ENCODE measurements around the gene ARHGAP44. TPM values are rescaled to one million over a fixed set of nuclear protein-coding genes. Genes with fewer than 3 reads are reported as not detected.

The ARHGAP44 gene
- polyA plus RNA-seq, 1 donor from 2014 or later = 5.9 TPM

- no peaks in the 10 kb centered on the region for H3K9me2 ChIP-seq (ENCODE audit: insufficient read depth, low read length)
- H3K4me3 ChIP-seq (ENCODE audit: low read length) = no peak overlapping the region
- H4K20me1 ChIP-seq (ENCODE audit: insufficient read depth) = no peaks in the 10 kb centered on the region
- H3K79me2 ChIP-seq (replicated peaks; ENCODE audit: insufficient read depth, low read length) = no peaks in the 10 kb centered on the region
- no peak overlapping the region for H3K9ac ChIP-seq (ENCODE audit: low read length)
- H3K27me3 ChIP-seq (ENCODE audit: insufficient read depth, low read depth, low read length) = no peaks in the 10 kb centered on the region
- no peaks in the 10 kb centered on the region for H3K9me3 ChIP-seq (ENCODE audit: low read length)
- H3F3A ChIP-seq (ENCODE audit: insufficient read depth, low read length, poor library complexity, severe bottlenecking) = no peaks in the 10 kb centered on the region
- H3K27ac ChIP-seq (ENCODE audit: low read length) = no peak overlapping the region
- TF ChIP-seq REST (IDR thresholded peaks at IDR 0.05; ENCODE audit: borderline replicate concordance) (no peak), POLR2AphosphoS5 (IDR thresholded peaks at IDR 0.05) (no peak), MXI1 (conservative IDR thresholded peaks at IDR 0.05; ENCODE audit: poor library complexity, severe bottlenecking) (no peak), TAF1 (IDR thresholded peaks at IDR 0.05; ENCODE audit: low read depth) (no peak), EP300 (conservative IDR thresholded peaks at IDR 0.05; ENCODE audit: poor library complexity, severe bottlenecking) (no peak), RAD21 (conservative IDR thresholded peaks at IDR 0.05) (no peak), EZH2 (IDR thresholded peaks at IDR 0.05; ENCODE audit: borderline replicate concordance, insufficient read depth, low read length, poor library complexity, severe bottlenecking) (no peak), SMC3 (conservative IDR thresholded peaks at IDR 0.05; ENCODE audit: poor library complexity) (no peak)
- TF ChIP-seq, protein P1, sequence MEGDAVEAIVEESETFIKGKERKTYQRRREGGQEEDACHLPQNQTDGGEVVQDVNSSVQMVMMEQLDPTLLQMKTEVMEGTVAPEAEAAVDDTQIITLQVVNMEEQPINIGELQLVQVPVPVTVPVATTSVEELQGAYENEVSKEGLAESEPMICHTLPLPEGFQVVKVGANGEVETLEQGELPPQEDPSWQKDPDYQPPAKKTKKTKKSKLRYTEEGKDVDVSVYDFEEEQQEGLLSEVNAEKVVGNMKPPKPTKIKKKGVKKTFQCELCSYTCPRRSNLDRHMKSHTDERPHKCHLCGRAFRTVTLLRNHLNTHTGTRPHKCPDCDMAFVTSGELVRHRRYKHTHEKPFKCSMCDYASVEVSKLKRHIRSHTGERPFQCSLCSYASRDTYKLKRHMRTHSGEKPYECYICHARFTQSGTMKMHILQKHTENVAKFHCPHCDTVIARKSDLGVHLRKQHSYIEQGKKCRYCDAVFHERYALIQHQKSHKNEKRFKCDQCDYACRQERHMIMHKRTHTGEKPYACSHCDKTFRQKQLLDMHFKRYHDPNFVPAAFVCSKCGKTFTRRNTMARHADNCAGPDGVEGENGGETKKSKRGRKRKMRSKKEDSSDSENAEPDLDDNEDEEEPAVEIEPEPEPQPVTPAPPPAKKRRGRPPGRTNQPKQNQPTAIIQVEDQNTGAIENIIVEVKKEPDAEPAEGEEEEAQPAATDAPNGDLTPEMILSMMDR (IDR thresholded peaks at IDR 0.05; ENCODE audit: poor library complexity, severe bottlenecking) = no peak
- no peak overlapping the region for H3K4me2 ChIP-seq (ENCODE audit: low read length)
- H3K36me3 ChIP-seq (ENCODE audit: insufficient read depth, low read length) = peaks cover 13% of the 10 kb centered on the region
- H2AFZ ChIP-seq (ENCODE audit: low read depth, low read length) = no peak overlapping the region
Measured at GRCh38 chr17:12998874-12999273, 209.6 kb downstream of the ARHGAP44 start.

GRCh38 chr17:13000561-13000960, 211.3 kb downstream of the ARHGAP44 start:
- H4K20me1 ChIP-seq (ENCODE audit: insufficient read depth) = no peaks in the 10 kb centered on the region
- peaks cover 13% of the 10 kb centered on the region for H3K36me3 ChIP-seq (ENCODE audit: insufficient read depth, low read length)
- no peaks in the 10 kb centered on the region for H3K9me2 ChIP-seq (ENCODE audit: insufficient read depth, low read length)
- no peaks in the 10 kb centered on the region for H3K79me2 ChIP-seq (replicated peaks; ENCODE audit: insufficient read depth, low read length)
- no peaks in the 10 kb centered on the region for H3K27me3 ChIP-seq (ENCODE audit: insufficient read depth, low read depth, low read length)
- no peak overlapping the region for H3K9ac ChIP-seq (ENCODE audit: low read length)
- H3K4me3 ChIP-seq (ENCODE audit: low read length) = no peak overlapping the region
- no peak overlapping the region for H3K27ac ChIP-seq (ENCODE audit: low read length)
- no peaks in the 10 kb centered on the region for H3K9me3 ChIP-seq (ENCODE audit: low read length)
- TF ChIP-seq RAD21 (conservative IDR thresholded peaks at IDR 0.05) (no peak), POLR2AphosphoS5 (IDR thresholded peaks at IDR 0.05) (no peak), EZH2 (IDR thresholded peaks at IDR 0.05; ENCODE audit: borderline replicate concordance, insufficient read depth, low read length, poor library complexity, severe bottlenecking) (no peak), TAF1 (IDR thresholded peaks at IDR 0.05; ENCODE audit: low read depth) (no peak), MXI1 (conservative IDR thresholded peaks at IDR 0.05; ENCODE audit: poor library complexity, severe bottlenecking) (no peak), REST (IDR thresholded peaks at IDR 0.05; ENCODE audit: borderline replicate concordance) (no peak), EP300 (conservative IDR thresholded peaks at IDR 0.05; ENCODE audit: poor library complexity, severe bottlenecking) (no peak), SMC3 (conservative IDR thresholded peaks at IDR 0.05; ENCODE audit: poor library complexity) (no peak)
- TF ChIP-seq, protein P1 (IDR thresholded peaks at IDR 0.05; ENCODE audit: poor library complexity, severe bottlenecking) = no peak
- no peak overlapping the region for H2AFZ ChIP-seq (ENCODE audit: low read depth, low read length)
- no peak overlapping the region for H3K4me2 ChIP-seq (ENCODE audit: low read length)
- H3F3A ChIP-seq (ENCODE audit: insufficient read depth, low read length, poor library complexity, severe bottlenecking) = no peaks in the 10 kb centered on the region
